ENCODE results near the gene MAGEA9B.
"Not testable (repeated sequence)": the region's sequence is repeated elsewhere in the genome, so short reads cannot be mapped to it uniquely, and the experiment has no call there.

MAGEA9B gene

GRCh38 chrX:149533999-149534398 is 53.3 kb downstream of the MAGEA9B start:
- DNase-seq (ENCODE audit: low read depth): not testable (repeated sequence)

DNA sequence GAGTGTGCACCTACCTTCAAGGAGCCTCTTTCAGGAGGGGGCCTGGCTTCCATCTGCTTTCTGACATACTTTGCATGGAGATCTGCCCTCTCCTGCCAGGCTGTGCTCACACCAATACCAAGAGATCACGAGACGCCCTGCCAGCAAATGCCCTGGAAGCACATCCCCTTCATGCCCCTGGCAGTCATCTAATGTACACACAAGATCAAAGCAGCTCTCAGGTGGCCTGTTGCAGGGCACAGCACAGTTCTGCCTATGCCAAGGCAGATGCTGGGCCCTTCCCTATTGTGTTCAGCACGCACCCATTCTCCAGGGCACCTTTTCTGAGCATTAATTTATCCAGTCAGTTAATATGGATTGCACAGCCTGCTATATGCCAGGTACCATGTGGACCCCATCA is 54.4 kb downstream of the MAGEA9B start:
- DNase-seq (ENCODE audit: low read depth): not testable (repeated sequence)

Data from activated T-cell treated with anti-CD3 and anti-CD28 coated beads for 1 hour (primary cell).